OCI-LY1 (cell line): ENCODE measurements around the gene REL.

Experiments
- H2AFZ ChIP-seq: fragments of 200-600 bp; sonication (generic), shearing (Covaris generic); 2 replicates; pipeline ENCODE4 v1.6.0; 2014; ENCODE audit warnings: antibody characterized with exemption, mild to moderate bottlenecking, low read length
- H3F3A ChIP-seq: fragments of 200-600 bp; sonication (generic), shearing (Covaris generic); 2 replicates; pipeline ENCODE4 v1.6.0; 2014; ENCODE audit warnings: mild to moderate bottlenecking, antibody characterized with exemption, low read length, moderate library complexity; ENCODE audit not compliant: insufficient read depth
- H3K27ac ChIP-seq: fragments of 200-600 bp; sonication (generic); 2 replicates; pipeline ENCODE4 v1.5.1; 2014; ENCODE audit warnings: low read length, mixed run types, mild to moderate bottlenecking, low read depth; ENCODE audit not compliant: poor library complexity, severe bottlenecking
- H3K27me3 ChIP-seq: fragments of 200-600 bp; sonication (generic); 2 replicates; pipeline ENCODE4 v1.6.0; 2014; ENCODE audit warnings: antibody characterized with exemption, mild to moderate bottlenecking, low read length, moderate library complexity; ENCODE audit not compliant: insufficient read depth
- H3K36me3 ChIP-seq: fragments of 200-600 bp; sonication (generic); 2 replicates; pipeline ENCODE4 v1.6.1; 2014; ENCODE audit warnings: mild to moderate bottlenecking, antibody characterized with exemption, low read length, moderate library complexity, mixed read lengths; ENCODE audit not compliant: insufficient read depth
- H3K4me1 ChIP-seq: fragments of 200-600 bp; sonication (generic); 2 replicates; pipeline ENCODE4 v1.5.1; 2014; ENCODE audit warnings: mild to moderate bottlenecking, low read length, moderate library complexity; ENCODE audit not compliant: insufficient read depth, severe bottlenecking
- H3K4me2 ChIP-seq: fragments of 200-600 bp; sonication (generic), shearing (Covaris generic); 2 replicates; pipeline ENCODE4 v1.6.1; 2014; ENCODE audit warnings: low read length
- H3K4me3 ChIP-seq: fragments of 200-600 bp; sonication (generic); 2 replicates; pipeline ENCODE4 v1.5.1; 2014; ENCODE audit warnings: low read length, low read depth, mild to moderate bottlenecking, mixed read lengths; ENCODE audit not compliant: poor library complexity, severe bottlenecking
- H3K79me2 ChIP-seq: fragments of 200-600 bp; shearing (Covaris generic); 2 replicates; pipeline ENCODE4 v1.6.1; 2016; ENCODE audit warnings: mixed run types, low read length, mixed read lengths; ENCODE audit not compliant: insufficient read depth
- H3K9ac ChIP-seq: fragments of 200-600 bp; sonication (generic), shearing (Covaris generic); 2 replicates; pipeline ENCODE4 v1.6.1; 2014; ENCODE audit warnings: mild to moderate bottlenecking, low read length, mixed read lengths
- H3K9me2 ChIP-seq: fragments of 200-600 bp; sonication (generic), shearing (Covaris generic); 2 replicates; pipeline ENCODE4 v1.6.1; 2014; ENCODE audit warnings: low read depth, mild to moderate bottlenecking, low read length, mixed read lengths
- H3K9me3 ChIP-seq: fragments of 200-600 bp; shearing (Covaris generic); 2 replicates; pipeline ENCODE4 v1.6.1; 2014; ENCODE audit warnings: low read length, mixed read lengths
- H4K20me1 ChIP-seq: fragments of 200-600 bp; sonication (generic), shearing (Covaris generic); 2 replicates; pipeline ENCODE4 v1.6.0; 2016; ENCODE audit warnings: mild to moderate bottlenecking, low read length; ENCODE audit not compliant: insufficient read depth
- CTCF ChIP-seq: fragments of 200-600 bp; sonication (generic), shearing (Covaris generic); IDR thresholded peaks from 2 replicates; pipeline ENCODE4 v1.5.1; 2017; ENCODE audit warnings: mild to moderate bottlenecking, antibody characterized with exemption, low read length, moderate library complexity, mixed read lengths
- EZH2 ChIP-seq: fragments of 200-600 bp; sonication (generic), shearing (Covaris generic); IDR thresholded peaks from 2 replicates; pipeline ENCODE4 v1.8.0; 2017; ENCODE audit warnings: borderline replicate concordance, mixed run types, mild to moderate bottlenecking, antibody characterized with exemption, low read length, moderate library complexity, mixed read lengths

REL gene

DNA sequence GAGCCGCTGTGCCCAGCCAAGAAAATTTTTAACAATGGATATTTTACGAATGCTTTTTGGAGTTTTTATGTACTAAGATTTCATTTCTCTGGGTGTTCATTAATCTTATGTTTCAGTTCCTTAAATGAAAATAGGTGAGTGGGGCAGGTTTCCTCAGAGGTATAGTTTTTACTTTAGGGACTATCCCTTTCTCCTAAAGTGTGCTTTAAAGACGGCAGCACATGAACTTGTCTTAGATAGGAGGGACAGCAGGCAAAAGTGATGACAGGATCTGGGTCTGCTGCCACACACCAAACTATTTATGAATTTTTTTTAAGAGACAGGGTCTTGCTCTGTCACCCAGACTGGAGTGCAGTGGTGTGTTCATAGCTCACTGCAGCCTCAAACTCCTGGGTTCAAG lies 8.0 kb upstream of the REL start:
- H3K79me2 ChIP-seq: no peaks in the 10 kb centered on the region
- H3K27me3 ChIP-seq: no peaks in the 10 kb centered on the region
- no peak for TF ChIP-seq EZH2
- TF ChIP-seq CTCF: no peak
- H3K4me3 ChIP-seq: no peak overlapping the region
- no peak overlapping the region for H3K4me2 ChIP-seq
- H3K36me3 ChIP-seq: peaks cover 3% of the 10 kb centered on the region; the same call in 1 of the 2 replicates
- H2AFZ ChIP-seq: no peak overlapping the region
- no peak overlapping the region for H3K9ac ChIP-seq
- H3K4me1 ChIP-seq: peaks cover 50% of the 10 kb centered on the region
- H3K27ac ChIP-seq: peak overlapping the region; percentile 51
- H3K9me3 ChIP-seq: no peaks in the 10 kb centered on the region
- H3K9me2 ChIP-seq: no peaks in the 10 kb centered on the region
- H4K20me1 ChIP-seq: no peaks in the 10 kb centered on the region
- H3F3A ChIP-seq: peaks cover 10% of the 10 kb centered on the region; the same call in 1 of the 2 replicates

- H3K9ac ChIP-seq: no peak overlapping the region
- H3K27ac ChIP-seq: peak overlapping the region; percentile 51
- H3K9me3 ChIP-seq: no peaks in the 10 kb centered on the region
- no peak overlapping the region for H2AFZ ChIP-seq
- no peaks in the 10 kb centered on the region for H3K79me2 ChIP-seq
- TF ChIP-seq EZH2 (no peak), CTCF (no peak)
- no peaks in the 10 kb centered on the region for H3K9me2 ChIP-seq
- H3K4me1 ChIP-seq: peaks cover 60% of the 10 kb centered on the region
- no peaks in the 10 kb centered on the region for H3K27me3 ChIP-seq
- H3K36me3 ChIP-seq: no peaks in the 10 kb centered on the region
- no peaks in the 10 kb centered on the region for H4K20me1 ChIP-seq
- H3F3A ChIP-seq: peaks cover 11% of the 10 kb centered on the region; the same call in 1 of the 2 replicates
- no peak overlapping the region for H3K4me2 ChIP-seq
- H3K4me3 ChIP-seq: no peak overlapping the region
These were observed 5.9 kb upstream of the REL start for GRCh38 chr2:60875520-60875919.

DNA sequence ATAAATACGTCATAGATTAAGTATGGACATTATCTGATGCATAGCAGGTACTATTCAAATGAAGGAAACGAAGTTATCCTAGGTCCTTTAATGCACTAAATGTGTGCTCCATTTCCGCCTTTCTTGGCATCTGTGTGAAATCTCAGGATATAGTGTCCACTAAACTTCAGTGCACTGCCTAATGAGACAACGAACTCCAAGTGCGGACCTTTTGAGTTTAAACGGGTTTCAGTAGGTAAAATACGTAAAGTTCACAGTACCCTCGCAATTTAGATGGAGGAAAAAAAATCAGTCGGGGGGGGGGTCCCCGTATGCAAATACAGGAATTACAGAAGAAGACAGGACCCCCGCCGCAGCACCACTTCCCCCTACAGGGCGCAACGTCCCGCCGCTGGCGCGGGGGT lies 729 bp upstream of the REL start:
- H3K9me3 ChIP-seq: no peaks in the 10 kb centered on the region
- H2AFZ ChIP-seq: no peak overlapping the region
- peak overlapping the region; percentile 80 for H3K4me2 ChIP-seq
- H3F3A ChIP-seq: peaks cover 11% of the 10 kb centered on the region; the same call in 1 of the 2 replicates
- peaks cover 40% of the 10 kb centered on the region for H3K36me3 ChIP-seq
- no peaks in the 10 kb centered on the region for H4K20me1 ChIP-seq
- peak overlapping the region; percentile 81 for H3K4me3 ChIP-seq
- H3K4me1 ChIP-seq: peaks cover 19% of the 10 kb centered on the region
- no peaks in the 10 kb centered on the region for H3K9me2 ChIP-seq
- H3K79me2 ChIP-seq: peaks cover 42% of the 10 kb centered on the region
- H3K9ac ChIP-seq: peak overlapping the region; percentile 94
- no peaks in the 10 kb centered on the region for H3K27me3 ChIP-seq
- no peak for TF ChIP-seq CTCF
- no peak for TF ChIP-seq EZH2
- peak overlapping the region; percentile 94 for H3K27ac ChIP-seq
